Activated CD8-positive, alpha-beta memory T cell treated with anti-CD3 and anti-CD28 coated beads, Interleukin-2, amount 50 U/mL, for 4 hours (primary cell): ENCODE results near the gene ATF6B.
A peak's percentile ranks its signal among the peaks of the same experiment; 100 is the strongest.

Experiments
- DNase-seq: peaks from one replicate; pipeline ENCODE4 v3.0.0-alpha.2; 2020

ATF6B gene

DNA sequence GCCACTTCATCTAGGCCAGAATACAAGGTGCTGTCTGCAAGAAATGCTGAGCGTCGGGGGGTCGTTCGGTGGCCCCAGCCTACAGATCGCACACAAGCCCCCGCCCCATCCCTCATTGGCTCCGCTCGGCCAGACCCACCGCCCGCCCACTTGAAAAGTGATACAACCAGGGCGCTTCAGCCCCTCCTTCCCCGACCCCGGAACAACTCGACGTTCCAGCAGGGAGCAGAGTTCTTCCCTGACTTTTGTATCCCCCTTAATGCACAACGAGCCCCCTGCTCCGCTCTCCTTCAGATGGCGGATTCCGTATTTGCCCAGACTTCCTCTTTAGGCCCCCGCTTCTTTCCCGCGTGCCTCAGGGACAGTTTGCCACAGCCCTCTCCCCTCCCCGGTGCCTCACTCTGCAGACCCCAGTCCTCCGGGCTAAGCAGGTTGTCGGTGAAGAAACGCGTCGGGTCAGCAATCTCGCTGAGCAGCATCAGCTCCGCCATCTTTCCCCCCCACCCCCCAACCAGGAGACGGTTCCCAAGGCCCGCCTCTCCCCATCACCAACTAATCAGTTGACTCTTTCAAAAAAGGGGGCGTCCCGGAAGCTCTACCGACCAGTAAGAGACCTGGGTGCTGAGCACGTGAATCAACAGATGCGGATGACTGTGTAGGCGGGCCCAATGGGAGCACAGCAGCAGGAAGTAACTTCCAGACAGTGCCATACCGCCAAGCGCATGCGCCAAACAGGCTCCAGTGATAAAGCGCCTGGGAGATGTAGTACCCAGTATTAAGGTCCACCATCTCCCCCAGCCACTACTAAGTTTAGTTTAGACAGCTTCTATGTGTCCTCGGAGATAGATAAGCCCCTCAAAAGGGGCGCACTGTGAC, at the start of gene ATF6B:
Gene ATF6B (minus strand): TSS at position 530 of the 876 bp plus-strand sequence. CDS start 39 bp downstream, at position 491.
- peak; percentile 94 for DNase-seq

DNA sequence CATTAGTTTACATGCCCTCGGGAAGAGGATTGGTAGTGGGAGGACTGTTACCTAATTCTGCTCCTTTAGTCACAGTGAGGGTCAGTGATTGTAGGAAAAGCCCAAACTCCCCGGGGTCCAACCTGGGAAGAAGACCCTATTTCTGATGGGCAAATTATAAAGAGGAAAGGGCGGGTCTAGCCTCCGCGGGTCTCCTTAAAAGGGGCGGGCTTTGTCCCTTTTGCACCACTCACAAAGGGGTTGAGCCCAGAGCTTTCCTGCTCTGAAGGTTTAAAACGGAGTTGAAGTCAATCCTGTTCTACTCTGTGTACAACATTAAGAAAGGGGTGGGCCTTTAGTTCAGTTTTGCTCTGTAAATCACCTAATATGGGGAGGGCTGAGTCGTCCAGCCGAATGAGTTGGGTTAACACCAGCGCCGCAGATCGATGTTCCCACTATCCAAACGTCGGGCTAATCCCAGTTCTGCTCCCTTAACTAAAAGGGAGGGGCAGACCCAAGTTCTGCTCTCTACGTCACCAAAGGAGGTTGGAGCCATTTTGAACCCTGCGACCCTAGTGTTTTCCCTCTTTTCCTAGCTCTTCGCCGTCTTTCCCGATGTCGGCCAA, 49.2 kb upstream of the ATF6B start:
- peak; percentile 30 for DNase-seq

DNA sequence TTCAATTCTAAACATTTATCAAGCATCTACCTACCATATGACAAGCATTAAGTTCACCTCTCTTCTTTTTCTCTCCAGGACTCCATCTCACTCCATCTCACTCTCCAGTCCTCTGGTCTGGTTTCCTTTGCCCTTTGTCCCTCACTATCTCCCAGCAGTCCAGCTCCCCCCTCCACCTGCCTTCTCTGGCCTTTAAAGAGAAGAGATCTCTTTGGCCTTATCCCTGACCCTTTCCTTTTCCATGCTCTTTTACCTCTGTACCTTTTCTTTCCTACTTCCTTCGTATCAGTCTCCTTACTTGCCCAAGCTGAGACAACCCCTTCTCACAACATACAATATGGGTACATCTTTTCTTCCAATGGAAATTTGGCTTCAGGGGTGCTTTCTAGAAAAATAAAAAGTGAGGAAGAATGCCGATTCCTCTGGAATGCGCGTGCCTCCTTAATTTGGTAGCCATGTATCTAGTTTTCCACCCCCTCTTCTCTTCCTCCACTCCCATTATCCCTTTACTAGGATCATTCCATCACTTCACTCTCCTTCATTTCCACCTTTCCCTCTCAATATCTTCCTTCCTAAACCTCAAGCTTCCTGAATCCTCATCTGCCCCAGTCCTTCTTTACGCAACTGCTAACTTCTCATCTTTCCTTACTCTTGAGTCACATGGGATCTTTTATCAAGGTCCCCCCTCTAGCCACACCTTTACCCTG, 48.6 kb upstream of the ATF6B start:
- no peak for DNase-seq

DNA sequence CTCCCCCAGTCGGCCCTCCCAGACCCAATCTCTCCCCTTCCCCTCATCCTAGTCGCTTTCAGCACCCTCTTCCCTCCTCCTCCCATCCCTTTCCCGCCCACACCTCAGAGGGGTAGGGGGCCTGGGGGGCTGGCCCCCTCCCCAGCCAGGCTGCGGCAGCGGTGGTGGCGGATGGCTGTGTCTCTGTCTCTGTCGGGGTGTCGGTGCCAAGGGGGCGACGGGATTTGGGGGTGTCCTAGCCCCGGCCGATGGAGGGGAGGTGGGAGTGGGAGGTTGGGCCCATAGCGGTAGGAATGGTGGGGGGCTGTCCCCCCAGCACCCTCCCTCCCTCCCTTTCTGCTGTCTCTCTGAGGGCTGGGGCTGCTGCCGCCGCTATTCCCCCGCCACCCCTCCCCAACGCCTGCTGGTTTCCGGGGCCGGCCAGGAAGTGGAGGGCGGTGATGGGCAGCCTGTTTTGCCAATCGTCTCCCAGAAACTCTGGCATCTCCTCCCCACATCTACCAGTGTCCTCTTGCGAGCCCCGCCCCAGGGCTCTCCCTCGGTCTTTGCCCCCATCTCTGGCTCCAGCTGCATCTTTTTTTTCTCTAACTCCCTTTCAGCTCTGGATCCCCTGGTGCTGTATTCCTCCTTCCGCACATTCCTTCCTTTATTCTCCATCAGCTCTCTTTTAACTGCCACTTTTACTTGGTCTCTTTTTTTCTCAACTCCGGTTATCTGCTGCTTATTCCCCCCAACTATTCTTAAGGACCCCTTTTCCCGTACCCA, 47.8 kb upstream of the ATF6B start, which contains the start of gene AGPAT1:
Gene AGPAT1 (minus strand): TSS at position 374 of the 765 bp plus-strand sequence. CDS start 4,588 bp downstream, outside the sequence.
- DNase-seq: peak; percentile 96

DNA sequence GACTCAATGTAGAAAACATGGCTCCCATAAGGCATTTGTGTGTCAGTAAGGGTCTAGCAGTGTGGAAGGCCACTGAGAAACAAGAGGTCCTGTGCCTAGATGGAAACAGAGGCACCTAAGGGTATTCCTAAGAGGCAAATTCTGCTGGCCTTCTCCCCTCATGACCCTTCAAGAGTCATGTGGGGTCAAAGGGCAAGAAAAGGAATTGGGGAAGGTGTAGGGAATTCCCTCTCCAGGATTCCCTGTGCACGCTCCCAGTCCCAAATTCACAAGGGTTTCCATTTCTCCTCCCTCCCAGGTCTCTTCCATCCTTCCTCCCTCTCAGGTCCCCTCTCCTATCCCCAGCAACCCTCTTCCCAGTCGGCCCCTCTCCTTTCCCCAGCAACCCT, 47.3 kb upstream of the ATF6B start:
- no peak for DNase-seq

DNA sequence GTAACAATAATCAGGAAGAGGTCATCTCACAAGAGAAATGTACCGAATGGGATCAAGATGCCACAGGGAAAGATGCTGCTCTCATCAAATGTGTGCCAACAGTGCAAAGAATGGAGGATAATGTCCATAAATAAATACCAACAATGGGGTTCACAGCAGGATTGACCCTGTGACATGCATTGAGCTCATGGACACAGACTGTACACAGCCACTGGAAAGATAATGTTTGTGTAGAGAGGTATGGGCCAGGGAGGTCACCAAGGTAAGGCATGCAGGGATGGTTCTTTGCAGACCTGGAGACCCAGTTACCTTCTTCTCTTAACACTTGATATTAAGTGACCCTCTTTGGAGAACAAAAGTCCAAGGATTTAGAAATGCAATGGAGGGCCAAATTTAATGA, 46.4 kb upstream of the ATF6B start:
- no peak for DNase-seq

DNA sequence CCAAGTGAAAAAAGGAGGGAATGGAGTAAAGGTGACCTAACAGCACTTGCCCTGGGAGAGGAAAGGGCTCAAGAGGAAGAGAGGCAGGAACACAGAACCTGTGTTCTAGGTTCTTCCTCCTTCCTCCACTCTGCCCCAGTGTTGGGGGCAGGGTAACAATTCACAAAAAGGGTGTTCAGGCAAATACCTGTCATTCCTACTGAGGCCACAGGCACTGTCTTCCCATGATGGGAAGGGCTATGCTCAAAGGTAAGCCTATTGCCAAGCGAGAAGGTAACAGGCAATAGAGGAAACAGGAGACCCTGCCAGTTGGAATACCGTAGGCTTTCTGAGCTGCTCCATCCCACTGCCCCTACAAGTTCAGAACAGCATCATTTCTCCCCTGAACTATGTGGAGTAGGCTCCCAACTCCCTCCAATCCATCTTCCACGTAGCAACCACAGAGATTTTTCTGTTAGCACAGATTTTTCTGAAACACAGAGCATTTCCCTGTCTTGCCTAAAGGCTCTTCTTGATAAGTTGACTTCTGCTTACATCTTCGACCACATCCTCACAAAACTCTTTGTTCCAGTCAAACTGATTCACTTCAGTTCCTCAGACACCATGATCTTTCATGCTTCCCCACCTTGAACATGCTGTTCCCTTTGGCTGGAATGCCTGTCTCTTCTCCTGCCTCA, 45.1 kb upstream of the ATF6B start:
- no peak for DNase-seq

DNA sequence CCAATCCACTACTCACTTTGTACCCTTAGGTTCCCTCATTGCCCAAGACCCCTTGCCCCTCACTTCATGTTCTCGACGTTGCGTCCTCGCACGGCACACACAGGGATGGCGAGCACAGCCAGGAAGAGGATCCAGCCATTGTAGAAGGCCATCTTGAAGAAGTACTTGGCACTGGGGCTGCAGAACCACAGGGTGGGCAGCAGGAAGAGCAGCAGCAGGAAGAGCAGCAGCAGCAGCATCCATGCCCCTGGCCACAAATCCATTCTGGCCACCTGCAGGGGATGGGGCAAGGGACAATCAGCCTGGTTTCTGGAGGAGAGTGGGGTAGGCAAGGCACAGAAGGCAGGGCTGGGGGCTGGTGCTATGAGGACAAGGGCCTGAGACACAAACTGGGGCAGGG, 43.2 kb upstream of the ATF6B start:
- DNase-seq: no peak

DNA sequence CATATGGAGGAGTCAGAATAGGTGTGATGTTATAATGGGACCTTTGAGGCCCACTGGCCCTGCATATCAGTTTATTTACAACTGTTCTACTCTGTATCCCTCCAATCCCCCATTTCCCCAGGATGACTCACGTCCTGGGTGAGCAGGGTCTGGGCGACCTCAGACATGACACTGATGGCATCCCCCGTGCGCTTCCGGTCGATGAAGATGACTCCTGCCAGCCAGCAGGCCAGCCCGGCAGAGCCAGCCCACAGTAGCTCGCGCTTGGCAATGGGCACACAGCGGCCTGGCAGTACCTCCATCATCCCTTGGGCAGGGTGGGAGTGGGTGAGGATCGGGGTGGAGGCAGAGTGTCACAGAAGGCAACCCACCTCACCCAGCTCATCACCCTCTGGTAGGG, 42.2 kb upstream of the ATF6B start:
- no peak for DNase-seq

DNA sequence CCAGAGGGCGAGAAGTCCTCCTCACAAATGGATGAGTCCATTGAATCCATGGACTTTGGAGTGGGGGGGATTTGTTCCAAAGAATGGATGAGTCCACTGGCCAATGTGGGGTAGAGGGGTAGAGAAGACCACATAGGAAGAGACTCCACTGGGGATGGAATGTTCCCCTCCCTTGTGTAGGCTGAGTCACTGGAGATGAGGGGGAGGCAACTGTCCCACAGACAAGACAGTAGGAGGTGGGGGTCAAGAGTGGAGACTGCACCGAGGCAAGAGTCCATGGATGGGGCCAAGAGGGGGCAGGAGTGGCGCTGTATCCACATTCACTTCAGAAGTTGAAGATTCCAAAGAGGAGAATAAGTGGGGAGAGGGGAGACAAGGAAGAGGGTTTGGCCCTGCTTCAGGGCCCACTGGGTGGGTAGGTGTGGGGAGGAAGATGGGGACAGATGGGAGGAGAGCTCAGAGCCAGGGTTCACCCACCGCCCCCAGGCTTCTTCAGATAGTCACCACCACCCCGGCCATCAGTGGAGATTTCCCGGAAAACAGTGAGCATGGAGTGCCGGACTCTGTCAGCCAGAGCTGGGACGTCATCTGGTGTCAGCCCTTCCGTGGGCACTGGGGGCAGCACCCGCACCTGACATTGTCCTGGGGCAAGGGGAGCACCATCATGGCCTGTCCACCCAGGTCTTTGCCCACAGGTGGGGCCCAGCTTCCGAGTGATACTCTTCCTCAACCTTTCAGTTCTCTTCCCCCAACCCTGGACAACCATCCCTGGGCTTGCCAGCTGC, 41.0 kb upstream of the ATF6B start:
- no peak for DNase-seq

DNA sequence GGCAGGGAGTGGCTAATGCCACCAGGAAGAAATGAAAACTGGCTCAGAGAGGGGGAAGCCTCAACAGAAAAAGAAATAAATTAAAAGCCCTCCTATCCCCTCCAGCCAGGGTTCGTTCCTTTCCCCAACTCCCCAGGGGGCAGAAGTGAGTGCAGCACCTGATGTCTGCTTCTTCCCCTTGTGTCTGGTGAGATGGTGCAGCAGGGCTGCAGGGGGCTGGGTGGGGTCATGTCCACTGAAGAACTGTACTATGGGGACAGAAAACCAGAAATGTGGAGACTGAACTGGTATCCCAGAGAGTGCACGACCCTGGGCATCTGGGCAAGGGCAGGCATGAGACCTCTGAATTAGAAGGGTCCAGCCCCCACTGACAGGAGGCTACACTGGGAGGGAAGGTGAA, 40.3 kb upstream of the ATF6B start:
- no peak for DNase-seq

DNA sequence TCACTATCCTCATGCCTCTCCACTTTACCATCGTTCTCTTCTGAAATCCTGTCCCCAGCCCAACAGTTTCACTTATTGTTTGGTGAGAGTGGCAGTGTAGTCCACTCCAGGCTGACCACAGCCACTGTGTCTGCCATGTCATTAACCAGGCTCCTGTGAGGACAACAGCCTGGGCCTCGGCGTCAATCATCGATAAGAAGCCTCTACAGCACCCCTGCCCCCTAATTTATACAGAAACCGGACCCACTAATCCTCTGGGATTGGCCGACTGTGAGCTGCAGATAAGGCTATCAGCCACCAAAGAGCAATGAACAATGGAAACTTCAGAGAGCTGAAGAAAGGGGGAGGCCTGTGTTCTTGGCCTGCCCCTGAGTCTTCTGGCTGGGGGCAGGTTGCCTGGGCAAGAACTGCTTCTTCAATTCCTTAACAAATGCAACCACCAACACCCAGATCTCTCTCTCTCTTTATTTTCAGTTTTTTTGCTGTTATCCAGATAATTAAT, 39.8 kb upstream of the ATF6B start:
- no peak for DNase-seq

DNA sequence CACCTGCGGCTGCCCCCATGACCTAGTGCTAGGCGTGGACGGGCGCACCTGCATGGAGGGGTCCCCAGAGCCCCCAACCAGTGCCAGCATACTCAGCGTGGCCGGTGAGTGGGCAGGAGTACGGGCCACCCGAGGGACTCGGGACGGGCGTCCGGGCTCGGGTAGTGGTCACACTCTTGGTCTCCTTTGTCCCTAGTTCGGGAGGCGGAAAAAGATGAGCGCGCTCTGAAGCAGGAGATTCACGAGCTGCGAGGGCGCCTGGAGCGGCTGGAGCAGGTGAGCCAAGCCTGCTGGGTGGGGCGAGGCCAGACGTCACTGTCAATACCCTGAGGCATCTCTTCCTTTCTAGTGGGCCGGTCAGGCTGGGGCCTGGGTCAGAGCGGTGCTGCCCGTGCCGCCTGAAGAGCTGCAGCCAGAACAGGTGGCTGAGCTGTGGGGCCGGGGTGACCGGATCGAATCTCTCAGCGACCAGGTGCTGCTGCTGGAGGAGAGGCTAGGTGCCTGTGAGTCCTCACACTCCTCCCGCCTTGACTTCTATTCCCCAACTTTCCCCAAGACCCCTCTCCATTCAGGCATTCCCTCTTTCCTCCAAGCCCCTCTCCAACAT, 39.2 kb upstream of the ATF6B start:
- no peak for DNase-seq

DNA sequence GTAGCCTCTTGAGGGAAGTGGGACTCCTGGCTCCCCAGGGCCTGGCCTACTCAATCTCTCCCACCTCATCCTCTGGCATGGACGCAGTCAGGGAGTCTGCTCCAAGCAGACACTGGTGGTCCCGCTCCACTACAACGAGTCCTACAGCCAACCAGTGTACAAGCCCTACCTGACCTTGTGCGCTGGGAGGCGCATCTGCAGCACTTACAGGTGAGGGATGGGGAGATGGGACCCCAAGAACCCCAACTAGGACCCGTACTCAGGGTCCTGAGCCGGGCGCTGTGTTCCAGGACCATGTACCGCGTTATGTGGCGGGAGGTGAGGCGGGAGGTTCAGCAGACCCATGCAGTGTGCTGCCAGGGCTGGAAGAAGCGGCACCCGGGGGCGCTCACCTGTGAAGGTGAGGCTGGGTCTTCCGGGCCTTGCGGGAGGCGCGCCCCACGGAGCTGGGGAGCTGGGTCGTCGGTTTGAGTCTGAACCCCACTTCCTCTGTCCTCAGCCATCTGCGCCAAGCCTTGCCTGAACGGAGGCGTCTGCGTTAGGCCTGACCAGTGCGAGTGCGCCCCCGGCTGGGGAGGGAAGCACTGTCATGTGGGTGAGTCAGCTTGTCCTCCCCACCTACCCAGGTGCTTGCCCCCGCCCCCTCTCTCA, 38.5 kb upstream of the ATF6B start:
- no peak for DNase-seq

DNA sequence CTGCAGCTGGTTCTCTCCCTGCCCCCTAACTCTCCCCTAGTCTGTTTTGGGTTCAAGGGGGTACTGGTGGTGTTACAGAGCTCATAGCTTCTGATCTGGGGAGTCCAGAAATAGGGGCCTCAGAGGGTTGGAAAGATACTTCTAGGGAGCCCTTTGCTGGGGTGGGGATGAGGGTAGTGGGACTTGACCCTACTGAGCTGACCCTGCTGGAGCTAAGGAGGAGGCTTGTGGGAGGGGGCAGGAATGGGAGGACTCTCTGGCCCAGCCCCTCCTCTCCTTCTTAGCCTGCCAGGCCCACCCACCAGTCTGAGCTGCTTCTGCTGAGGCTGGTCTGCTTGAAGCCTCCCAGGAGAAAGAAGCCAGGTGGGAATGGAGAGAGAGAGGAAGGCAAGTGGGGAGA, 36.2 kb upstream of the ATF6B start, which contains the start of gene EGFL8:
Gene EGFL8 (plus strand): TSS at position 301 of the 400 bp plus-strand sequence. CDS start 1,571 bp downstream, outside the sequence.
- DNase-seq: no peak

DNA sequence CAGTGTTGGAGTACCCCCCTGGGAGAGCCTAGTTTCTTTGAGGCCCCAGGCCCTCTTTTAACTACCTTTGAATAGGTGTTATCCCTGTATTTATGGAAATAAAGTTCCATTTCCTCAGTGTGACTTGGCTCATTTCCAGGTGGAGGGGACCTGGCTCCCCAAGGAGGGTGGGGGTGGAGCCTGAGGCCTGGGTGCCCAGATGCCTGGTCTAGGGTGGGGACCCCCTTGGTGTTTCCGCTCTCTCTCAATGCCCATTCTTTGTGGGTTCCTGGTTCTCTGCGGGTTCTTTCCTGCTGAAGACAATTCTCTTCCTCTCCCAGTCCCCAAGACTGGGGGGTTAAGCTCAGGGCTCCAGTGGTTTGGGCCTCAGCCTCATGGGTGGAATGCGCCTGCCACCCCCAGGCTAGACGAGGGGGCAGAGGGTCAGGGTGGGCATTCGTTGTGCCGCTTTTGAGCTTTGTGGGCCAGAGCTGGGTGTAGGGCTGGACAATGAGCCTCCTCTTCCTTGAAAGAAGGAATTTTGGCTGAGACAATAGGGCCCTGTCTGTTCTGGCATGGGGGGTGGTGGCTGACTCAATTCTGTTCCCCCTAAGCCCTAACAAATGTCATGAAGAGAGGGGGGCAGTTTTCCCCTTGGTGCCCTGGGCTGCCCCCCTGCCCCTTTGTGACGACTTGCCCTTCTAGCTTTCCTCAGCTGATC, 35.7 kb upstream of the ATF6B start:
- no peak for DNase-seq

DNA sequence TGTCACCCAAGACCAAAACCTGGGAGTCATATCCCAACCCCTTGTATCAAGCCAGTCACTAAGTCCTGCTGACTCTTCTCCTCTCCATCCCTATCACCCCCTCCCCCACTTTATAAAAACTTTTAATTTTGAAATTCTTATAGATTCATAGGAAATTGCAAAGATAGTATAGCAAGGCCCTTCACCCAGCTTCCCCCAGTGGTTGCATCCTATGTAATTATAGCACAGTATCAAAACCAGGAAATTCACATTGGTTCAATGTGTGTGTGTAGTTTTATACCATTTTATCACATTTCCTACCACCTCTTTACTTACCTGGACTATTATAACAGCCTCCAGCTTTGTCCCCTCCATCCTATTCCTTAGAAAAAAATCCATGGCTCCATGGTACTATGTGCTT, 30.0 kb upstream of the ATF6B start:
- no peak for DNase-seq

DNA sequence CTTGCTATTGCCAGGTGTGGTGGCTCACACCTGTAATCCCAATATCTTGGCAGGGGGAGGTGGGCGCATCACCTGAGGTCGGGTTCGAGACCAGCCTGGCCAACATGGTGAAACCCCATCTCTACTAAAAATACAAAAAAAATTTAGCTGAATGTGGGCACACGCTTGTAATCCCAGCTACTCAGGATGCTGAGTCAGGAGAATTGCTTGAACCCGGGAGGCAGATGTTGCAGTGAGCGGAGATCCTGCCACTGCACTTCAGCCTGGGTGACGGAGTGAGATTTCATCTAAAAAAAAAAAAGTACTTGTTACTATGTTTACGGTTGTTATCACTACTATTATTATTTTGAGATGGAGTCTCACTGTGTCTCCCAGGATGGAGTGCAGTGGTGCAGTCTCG, 28.8 kb upstream of the ATF6B start:
- no peak for DNase-seq

DNA sequence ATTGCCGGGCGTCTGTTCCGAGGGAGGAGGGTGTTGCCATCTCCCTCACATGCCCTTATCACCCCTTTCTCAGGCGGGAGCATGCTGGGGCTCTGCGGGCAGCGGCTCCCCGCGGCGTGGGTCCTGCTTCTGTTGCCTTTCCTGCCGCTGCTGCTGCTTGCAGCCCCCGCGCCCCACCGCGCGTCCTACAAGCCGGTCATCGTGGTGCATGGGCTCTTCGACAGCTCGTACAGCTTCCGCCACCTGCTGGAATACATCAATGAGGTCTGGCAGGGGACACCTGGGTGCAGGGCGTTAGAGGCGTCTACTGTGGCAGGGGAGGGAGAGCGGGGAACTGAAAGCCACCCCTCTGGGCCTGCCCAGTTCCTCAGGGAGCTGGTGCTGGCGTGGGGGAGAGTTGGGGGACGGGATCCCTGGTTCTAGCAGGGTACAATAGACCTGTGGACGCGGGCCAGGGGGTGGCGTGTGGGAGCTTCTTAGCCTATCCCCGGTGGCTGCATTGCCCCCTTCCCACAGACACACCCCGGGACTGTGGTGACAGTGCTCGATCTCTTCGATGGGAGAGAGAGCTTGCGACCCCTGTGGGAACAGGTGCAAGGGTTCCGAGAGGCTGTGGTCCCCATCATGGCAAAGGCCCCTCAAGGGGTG, 26.6 kb upstream of the ATF6B start:
- peak; percentile 59 for DNase-seq
